Hematopoietic multipotent progenitor cell (in vitro differentiated cells): ENCODE results near the gene PEX11A. TPM values are rescaled to one million over a fixed set of nuclear protein-coding genes. Genes with fewer than 3 reads are reported as not detected.

Experiments
- DNase-seq, 3 donors: peaks; one replicate each; pipeline ENCODE4 v3.0.0-alpha.2; 2011 to 2015; ENCODE audit warnings: low read depth in 2 of 3, low spot score in 2 of 3
- total RNA-seq: library from RNA; depleted of rRNA; stranded (reverse); fragments of >200 nt; gene quantifications from one replicate; pipeline ENCODE4 v1.2.3, GENCODE V29; 2012

PEX11A gene
- total RNA-seq, 1 donor: 9.7 TPM

DNA sequence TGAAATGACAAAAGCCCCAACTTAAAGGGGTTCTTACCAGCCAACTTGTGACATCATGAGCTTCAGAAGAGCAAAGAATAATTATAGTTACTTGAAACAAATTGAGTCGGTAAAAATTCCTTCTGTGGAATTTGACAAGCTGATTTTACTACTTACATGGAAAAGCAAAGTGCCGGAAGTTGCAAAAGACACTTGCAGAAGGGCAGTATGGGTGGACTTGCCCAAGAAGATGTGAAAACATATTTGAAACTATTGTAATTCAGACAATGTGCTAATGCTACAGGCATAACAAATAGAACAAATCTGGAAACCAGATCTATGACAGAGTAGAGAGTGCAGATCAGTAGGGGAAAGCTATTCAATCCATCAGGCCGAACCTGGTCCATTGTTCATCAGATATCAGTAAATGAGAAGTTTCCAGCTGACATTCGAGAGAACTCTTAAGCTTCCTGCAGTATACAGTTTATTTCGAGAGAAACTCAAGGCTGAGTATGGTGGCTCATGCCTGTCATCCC lies 32.8 kb downstream of the PEX11A start:
- DNase-seq: no peak

DNA sequence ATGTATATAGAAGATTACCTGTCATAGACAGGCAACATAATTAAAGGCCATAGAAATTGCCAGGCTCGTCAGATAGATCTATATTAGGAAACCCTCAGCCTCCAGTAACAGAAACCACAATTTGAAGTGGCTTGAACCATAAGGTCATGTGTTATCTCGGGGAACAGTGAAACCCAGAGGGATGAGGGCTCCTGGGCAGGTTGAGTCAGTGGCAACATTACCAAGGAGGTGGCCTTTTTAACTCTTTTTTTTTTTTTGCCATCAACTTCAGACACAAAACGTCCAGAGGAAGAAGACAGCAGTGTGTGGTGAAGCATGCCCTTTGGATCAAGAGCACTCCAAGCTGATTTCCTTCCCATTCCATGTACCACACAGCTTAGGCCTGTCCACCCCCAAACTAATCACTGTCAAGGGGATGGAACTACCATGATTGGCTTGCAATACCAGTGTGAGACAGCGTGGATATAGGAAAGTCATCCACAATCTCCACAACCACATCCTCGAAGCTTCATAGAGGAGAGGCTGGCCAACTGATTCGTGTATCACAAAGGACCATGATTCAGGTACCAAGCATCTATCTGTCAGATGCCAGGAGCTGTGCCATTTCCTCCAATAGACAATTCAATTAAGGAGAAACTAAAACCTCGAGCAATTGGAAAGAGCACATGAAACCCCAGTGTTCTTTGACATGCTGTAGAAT lies 34.3 kb downstream of the PEX11A start:
- DNase-seq: peak in 1 of 3 donors; percentile 44

DNA sequence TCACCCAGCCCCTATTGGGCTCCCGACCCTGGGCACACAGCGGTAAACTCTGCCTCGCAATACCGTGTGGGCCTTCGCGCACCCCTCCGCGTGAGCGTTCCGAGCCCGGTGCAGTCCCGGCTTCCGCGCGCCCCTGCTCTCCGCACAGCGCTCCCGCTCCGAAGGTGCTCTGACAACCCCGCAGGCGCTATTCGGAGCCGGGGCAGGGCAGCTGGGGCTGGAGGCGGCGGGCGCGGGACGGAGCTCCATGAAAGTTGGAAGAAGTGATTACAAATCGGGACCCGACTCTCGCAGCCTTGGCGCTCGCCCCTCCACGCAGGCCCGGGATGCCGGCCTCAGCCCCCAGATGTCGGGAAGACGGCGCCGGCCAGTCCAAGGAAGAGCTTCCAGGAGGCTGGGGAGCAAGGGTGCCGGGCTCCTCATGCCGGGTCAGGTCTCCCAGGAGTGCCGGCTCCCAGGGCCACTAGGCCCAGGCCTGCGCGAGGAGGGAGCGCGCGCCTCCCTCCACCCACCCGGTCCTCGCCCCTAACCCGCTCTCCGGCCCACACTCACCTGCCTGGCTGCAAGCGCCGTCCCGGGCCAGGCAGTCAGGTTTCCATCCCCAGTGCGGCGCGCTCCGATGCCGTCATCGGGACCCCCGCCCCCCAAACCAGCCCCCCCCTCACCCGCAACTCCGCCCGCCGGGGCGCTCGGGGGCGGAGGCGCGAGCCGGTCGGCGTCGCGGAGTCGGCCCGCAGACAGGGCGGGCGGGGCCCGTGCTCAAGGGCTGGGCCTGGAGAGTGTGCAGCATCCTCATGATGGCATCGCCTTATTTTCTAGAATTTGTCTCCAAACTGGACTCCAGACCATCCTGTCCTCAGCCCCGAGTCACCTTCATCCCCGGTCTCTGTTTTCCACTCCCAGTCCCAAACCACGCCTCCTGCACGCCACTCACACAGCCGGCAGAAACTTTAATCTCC lies 35.4 kb downstream of the PEX11A start, which contains the start of gene KIF7:
Gene KIF7 (minus strand): TSS at position 621 of the 959 bp plus-strand sequence. CDS start 2,537 bp downstream, outside the sequence.
- peak in 2 of 3 donors; percentile 73 to 75 for DNase-seq

DNA sequence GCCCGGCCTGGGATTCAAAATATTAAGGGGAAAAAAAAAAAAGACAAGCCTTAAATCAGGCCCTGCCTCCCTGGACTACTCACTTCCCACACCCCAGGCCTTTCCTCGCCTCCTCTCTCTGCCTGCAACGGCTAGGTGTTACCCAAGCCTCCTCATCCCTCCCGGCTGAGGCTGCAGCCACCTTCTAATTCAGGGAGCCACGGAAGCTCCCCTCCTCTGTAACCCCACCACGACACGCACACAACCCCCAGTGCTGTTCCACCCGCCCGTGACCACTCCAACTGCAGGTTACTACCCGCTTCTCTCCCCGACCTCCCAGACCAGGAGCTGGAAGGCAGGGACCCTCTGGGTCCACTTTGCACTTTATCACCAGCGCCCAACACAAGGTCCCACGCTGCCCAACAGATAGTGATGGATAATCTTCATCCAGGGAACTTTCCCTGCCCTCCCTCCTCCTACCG lies 36.2 kb downstream of the PEX11A start:
- DNase-seq: no peak

DNA sequence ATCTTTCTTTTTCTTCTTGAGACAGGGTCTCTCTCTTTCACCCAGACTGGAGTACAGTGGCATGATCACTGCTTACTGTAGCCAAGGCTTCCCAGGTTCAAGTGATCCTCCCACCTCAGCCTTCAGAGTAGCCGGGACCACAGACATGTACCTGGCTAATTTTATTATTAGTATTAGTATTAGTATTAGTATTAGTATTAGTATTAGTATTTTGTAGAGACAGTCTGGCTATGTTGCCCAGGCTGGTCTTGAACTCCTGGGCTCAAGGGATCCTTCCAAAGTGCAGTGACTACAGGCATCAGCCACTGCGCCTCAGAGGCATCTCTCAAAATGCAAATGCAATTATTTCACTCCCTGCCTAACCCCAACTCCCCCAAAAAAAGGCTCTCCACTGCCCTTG lies 37.0 kb downstream of the PEX11A start:
- no peak for DNase-seq

DNA sequence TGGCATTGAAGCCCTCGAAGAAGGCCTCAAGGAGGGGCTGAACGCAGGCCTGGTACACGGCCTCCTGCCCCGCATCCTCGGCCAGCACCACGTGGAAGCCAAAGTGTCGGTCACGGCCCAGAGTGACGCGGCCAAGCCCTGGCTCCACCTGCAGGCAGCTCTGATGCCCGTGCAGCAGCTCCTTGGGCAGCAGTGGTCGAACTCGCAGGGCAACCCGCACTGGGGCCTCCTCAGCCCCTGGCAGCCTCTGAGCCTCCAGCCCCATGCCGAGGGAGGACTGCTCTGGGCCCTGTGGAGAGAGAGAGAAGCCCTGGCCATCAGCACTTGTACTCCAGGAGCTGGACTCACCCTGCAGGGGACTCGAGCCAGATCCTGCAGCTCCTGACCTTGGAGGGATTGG lies 37.9 kb downstream of the PEX11A start:
- no peak for DNase-seq

DNA sequence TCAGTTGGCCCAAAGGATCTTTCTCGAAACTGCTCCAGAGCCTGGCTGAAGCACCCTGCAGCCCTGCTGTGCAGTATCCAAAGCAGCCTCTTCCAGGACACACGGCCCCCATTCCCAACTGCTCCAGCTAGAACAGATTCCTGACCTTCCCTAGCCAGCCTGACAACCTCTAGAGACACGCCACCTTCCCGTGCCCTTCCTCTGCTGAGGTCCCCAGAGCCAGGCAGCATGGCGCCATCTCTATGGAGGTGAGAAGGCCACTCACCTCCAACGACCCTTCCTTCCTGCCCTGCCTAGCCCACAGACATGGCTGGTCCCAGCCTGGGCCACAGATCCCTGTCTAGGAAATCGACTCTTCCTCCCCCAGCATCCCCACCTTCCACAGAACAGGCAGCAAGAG lies 38.4 kb downstream of the PEX11A start:
- DNase-seq: no peak

DNA sequence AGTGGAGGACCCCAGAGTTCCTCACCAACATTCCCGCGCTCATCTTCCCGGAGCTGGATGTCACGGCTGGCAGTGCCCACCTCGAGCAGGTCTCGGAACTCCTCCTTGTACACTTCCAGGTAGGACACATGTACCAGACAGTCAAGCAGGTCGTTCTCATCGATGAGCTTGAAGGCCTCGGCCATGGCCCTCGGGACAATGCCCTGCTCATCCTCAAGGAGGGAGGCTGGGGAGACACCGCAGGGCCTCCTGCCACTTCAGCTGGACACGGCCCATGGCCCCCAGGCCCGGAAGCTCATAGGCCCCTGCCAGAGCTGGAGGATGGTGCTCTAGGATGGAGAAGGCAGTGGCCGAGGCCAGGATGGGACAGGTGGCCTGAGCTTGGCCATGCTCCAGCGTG lies 40.8 kb downstream of the PEX11A start:
- no peak for DNase-seq

DNA sequence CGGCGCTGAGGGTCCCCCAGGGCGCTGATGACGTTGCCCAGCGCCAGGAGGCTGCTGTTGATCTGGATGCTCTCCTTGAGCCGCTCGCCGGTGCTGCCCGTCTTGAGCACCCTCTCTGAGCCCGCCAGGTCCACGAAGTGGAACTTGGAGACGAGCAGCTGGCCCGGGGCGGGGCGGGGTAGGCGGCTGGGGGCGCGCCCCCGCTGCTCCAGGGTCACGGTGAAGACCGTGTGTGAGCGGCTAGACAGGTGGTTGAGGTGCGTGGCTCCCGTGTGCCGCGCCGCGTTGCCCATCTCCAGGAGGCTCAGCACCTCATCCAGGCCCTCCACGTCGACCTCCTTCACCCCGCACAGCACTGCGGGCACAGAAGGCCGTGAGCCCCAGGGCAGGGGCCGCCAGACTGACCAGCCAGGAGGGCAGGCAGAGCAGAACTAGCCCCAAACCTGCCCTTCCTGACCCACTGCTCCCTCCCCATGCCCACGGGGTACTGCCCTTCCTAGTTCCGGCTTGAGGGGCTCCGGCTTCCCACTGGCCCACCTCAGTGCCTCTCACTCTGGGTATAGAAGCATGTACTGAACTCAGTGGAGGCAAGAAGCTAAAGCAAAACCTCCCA lies 41.4 kb downstream of the PEX11A start:
- no peak for DNase-seq

DNA sequence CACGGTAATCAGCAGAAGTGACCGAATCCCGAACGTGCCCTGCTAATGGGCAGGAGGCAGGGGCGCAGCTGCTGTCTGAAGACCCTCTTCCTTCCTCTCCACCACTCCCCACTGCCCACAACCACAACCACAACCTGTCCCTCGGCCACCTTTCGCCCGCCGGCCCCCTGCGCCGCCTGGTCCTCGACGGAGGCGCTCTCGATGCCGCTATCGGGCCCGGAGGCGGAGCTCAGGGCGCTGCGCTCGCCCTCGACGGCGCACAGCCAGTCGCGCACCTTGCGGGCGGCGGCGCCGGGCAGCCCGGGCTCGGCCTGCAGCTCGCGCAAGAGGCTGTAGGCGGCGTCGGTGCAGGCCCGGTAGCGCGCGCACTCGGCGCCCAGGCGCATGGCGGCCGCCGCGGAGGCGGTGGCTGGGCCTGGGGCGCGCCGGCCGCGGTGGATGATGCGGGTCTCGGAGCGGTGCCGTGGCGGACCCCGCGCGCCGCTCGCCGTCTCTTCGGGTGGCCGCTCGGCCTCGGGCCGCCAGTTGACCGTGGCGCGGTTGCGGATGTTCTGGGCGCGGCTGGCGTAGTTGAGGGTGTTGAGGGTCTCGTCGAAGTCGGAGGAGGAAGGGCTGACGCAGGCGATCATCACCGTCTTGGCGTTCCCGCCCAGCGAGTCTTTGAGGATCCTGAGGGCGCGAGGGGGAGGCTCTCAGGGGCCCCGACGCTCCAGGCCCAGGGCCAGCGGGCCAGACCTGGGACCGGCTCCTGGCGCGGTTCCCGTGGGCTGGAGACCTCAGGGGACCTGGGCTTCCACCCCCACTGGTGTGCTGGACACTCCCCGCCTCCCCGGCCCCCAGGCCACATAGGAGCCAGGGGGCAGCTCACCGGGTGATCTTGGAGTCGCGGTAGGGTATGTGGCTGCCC lies 42.2 kb downstream of the PEX11A start:
- DNase-seq: no peak

DNA sequence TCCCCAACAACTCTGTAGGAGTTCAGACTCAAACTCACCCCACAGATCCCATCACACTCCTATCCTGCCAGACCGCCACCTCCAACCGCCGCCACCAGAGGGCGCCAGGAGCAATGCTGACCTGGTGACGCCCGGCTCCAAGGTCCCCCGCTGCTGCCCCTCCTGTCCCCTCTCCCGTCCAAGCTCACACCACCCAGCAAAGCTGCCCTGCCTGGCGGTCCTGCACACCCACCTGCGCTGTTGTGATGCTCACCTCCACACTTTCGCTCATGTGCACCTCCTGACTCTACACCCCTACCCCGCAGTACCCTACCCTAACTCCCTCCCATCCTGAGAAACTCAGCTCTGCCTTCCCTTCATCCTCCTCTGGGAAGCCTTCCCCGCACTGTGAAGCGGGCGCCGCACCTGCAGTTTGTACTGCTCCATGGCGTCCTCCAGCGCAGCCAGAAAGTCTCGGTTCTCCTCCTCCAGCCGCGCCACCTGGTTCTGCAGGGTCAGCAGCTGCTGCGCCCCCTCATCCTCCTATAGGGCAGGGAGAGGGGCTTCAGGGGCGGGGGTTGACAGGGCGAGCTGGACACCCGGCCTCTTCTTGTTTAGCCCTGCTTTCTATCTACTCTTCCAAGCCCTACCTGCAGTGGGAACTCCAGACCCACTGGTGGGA lies 43.2 kb downstream of the PEX11A start:
- DNase-seq: peak; percentile 14 to 70 (median 51)

DNA sequence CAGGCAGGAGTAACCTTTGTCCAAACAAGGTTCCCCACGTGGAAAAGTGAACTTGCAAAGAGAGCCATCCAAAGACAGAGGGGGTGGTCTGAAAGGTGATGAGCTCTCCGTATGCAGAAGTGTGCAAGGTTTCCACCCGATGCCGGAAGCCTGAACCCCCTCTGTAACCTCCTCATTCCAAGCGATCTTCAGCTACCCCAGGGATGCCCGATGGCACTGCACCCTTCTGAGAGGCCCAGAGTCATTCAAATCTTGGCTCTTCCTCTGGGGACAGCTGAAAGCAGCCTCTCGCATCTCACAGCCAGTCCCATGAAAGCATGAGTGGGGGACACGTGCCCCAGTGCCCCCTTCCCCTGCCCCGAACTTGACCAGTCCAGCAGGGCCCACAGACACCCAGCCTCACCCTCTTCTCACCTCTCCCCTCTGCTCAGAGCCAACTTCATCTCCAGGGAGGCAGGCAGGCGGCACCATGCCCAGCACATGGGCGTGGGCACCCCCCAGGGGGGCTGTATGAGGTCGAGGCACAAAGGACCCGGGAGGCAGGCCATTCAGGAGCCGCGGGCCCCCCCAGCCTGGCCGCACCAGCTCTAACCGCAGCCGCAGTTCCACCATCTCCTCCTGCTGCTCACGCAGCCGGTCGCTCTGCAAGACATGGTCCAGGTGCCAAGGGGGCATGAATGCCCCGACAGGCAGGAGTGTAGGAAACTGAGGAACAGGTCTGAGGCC lies 44.0 kb downstream of the PEX11A start:
- DNase-seq: no peak

DNA sequence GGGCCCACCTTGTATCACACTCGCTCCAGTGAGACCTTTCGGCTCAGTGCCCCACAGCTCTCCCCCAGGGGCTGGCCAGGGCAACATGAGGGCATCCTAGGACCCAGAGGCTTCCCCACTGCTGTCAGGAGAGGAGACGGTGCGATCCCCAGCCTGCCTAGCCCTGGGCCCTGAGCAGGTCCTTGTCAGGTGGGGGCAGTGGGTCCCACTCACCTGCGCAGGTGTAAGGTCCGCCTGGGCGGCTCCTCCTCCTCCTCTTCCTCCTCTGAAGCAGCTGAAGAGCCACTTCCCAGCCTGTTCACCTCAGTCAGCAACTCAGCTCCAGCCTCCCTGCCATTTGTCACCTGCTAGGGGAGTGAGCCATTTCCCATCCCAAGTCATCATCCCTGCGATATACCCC lies 44.9 kb downstream of the PEX11A start:
- DNase-seq: no peak

DNA sequence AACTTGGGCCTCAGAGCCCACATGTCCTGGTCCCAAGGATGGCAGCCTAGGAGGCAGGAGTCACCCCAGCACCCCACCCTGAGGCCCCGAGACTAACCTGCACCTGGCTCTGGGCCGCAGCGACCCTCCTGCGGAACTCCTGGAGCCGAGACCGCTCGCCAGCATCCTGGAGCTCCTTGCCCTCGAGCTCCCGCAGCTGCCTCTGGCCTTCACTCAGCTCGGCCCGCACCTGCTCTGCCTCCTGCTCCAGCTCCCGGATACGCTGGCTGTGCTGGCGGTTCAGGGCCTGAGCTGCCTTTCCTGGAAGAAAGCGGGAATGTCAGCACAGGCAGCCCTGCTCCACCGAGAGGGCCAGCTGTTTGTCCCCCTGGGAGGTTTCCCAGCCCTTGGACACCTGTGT lies 48.4 kb downstream of the PEX11A start:
- DNase-seq: no peak

DNA sequence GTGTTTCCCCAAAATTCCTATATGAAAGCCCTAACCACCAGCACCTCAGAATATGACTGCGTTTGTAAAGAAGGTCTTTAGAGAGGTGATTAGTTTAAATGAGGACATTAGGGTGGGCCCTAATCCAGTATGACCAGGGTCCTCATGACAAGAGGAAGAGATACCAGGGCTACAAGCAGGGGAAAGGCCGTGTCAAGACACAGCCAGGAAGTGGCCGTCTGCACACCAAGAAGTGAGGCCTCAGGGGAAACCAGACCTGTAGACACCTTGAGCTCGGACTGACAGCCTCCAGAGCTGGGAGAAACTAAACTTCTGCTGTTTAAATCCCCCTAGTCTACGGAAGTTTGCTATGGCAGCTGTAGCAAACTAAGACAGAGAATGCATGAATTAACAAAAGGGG lies 49.5 kb downstream of the PEX11A start:
- no peak for DNase-seq

DNA sequence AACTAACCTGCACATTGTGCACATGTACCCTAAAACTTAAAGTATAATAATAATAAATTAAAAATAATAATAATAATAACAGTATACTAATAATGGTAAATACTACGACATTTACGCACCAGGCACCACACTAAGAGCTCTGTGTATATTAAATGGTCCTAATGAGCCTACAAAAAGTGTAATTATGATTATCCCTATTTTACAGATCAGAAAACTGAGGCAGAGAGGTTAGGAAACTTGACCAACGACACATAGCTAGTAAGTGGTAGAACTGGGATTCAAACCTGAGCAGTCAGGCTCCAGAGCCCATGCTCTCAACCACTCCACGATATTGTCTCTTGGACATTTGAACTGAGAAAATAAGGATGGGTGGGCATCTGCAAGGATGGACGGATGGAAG lies 50.3 kb downstream of the PEX11A start:
- DNase-seq: no peak

DNA sequence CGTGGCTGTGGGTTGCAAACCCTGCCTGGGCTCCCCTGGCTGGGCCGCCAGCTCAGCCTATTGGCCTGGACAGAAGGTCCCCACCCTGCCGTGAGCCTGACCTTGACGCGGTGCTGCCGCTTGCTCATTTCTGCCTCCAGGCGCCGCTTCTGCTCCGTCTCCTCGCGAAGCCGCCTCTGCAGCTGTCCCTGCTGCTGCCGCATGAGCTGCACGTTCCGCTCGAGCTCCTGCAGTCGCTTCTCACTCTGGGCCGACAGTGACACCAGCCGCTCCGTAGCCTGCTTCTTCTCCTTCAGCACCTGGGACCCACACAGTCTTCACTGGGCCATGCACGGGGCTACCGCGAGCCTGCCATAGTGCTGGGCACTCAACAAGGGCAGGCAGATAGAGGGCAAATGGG lies 57.0 kb downstream of the PEX11A start:
- DNase-seq: no peak

DNA sequence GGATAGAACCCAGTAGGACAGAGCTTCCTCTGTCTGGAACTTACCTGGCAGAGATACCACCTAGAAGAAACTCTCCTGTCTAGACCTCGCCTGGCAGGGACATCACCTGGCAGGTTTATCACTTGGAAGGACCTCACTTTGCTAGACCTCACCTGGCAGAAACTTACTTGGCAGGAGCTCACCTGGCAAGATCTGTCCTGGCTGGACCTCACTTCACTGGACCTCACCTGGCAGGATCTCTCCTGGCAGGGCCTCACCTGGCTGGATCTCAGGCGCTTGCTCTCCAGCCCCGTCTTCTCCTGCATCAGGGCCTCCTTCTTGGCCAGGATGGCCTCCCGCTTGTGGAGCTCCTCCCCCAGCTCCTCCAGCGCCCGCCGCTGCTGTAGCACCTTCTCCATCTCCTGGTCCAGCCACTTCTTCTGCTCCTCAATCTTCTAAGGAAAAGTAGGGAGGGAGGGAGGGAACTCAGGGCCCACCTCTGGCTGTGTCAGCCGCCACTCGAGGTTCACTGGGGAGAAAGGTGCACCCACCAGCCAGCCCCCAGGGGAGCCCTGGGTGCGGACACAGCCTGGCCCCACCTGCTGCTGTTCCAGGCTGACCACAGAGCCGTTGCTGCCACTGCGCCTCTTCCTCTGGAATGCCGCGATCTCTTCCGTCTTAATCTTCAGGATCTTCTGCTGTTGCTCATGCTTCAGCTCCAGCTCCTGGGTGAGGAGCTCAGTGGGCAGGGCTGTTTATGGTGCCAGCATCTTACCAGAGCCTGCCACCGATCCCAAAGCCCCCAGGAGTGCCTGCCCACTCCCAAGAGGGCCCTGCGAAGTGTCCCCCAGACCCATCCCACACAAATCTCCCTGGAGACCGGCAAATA lies 57.8 kb downstream of the PEX11A start:
- no peak for DNase-seq
